ENCODE data around the gene FGF14. TPM values are rescaled to one million over a fixed set of nuclear protein-coding genes. Genes with fewer than 3 reads are reported as not detected.
A peak's percentile ranks its signal among the peaks of the same experiment; 100 is the strongest.
"Not testable (repeated sequence)": the region's sequence is repeated elsewhere in the genome, so short reads cannot be mapped to it uniquely, and the experiment has no call there.

FGF14 gene
- total RNA-seq, 1 donor from 2014 or later, result 0.22 TPM

GRCh38 chr13:102018716-102019115 is 383.1 kb downstream of the FGF14 start:
- DNase-seq (ENCODE audit: low spot score), result no peak
- no peak overlapping the region for H3K27ac Mint-ChIP-seq (ENCODE audit: unreplicated experiment)

GRCh38 chr13:102017248-102017647 is 384.6 kb downstream of the FGF14 start:
- Mint-ChIP-seq H3K9me3 (ENCODE audit: low read depth) (peaks cover 29% of the 10 kb centered on the region), H3K4me3 (ENCODE audit: unreplicated experiment) (no peak overlapping the region), H3K4me1 (ENCODE audit: low read depth) (no peaks in the 10 kb centered on the region), H3K27ac (ENCODE audit: unreplicated experiment) (no peak overlapping the region), H3K36me3 (ENCODE audit: low read depth) (no peaks in the 10 kb centered on the region), H3K27me3 (ENCODE audit: low read depth) (peaks cover 11% of the 10 kb centered on the region)
- no peak for DNase-seq (ENCODE audit: low spot score)
- no peak for TF ChIP-seq CTCF (IDR thresholded peaks at IDR 0.05)

More at GRCh38 chr13:102018716-102019115, 383.1 kb downstream of the FGF14 start:
- peaks cover 29% of the 10 kb centered on the region for H3K9me3 Mint-ChIP-seq (ENCODE audit: low read depth)
- no peak overlapping the region for H3K4me3 Mint-ChIP-seq (ENCODE audit: unreplicated experiment)
- H3K27me3 Mint-ChIP-seq (ENCODE audit: low read depth), result peaks cover 10% of the 10 kb centered on the region
- no peak for TF ChIP-seq CTCF (IDR thresholded peaks at IDR 0.05)
- no peaks in the 10 kb centered on the region for H3K4me1 Mint-ChIP-seq (ENCODE audit: low read depth)
- no peaks in the 10 kb centered on the region for H3K36me3 Mint-ChIP-seq (ENCODE audit: low read depth)

GRCh38 chr13:102012299-102013293 is 389.3 kb downstream of the FGF14 start:
- no peaks in the 10 kb centered on the region for H3K36me3 Mint-ChIP-seq (ENCODE audit: low read depth)
- peaks cover 11% of the 10 kb centered on the region for H3K9me3 Mint-ChIP-seq (ENCODE audit: low read depth)
- H3K4me1 Mint-ChIP-seq (ENCODE audit: low read depth), result no peaks in the 10 kb centered on the region
- TF ChIP-seq CTCF (IDR thresholded peaks at IDR 0.05), result no peak
- no peak for DNase-seq (ENCODE audit: low spot score)
- peaks cover 26% of the 10 kb centered on the region for H3K27me3 Mint-ChIP-seq (ENCODE audit: low read depth)
- H3K27ac Mint-ChIP-seq (ENCODE audit: unreplicated experiment), result no peak overlapping the region
- no peak overlapping the region for H3K4me3 Mint-ChIP-seq (ENCODE audit: unreplicated experiment)

- H3K36me3 Mint-ChIP-seq (ENCODE audit: low read depth); H3K27ac Mint-ChIP-seq (ENCODE audit: unreplicated experiment); DNase-seq (ENCODE audit: low spot score); H3K9me3 Mint-ChIP-seq (ENCODE audit: low read depth); H3K4me3 Mint-ChIP-seq (ENCODE audit: unreplicated experiment); H3K4me1 Mint-ChIP-seq (ENCODE audit: low read depth): not testable (repeated sequence)
- H3K27me3 Mint-ChIP-seq (ENCODE audit: low read depth), result peaks cover 28% of the 10 kb centered on the region
These were observed 390.4 kb downstream of the FGF14 start for GRCh38 chr13:102011455-102011854.

- H3K27ac Mint-ChIP-seq (ENCODE audit: unreplicated experiment), result peak overlapping the region; percentile 39
These were observed 397.8 kb downstream of the FGF14 start for GRCh38 chr13:102003848-102004570.

More at GRCh38 chr13:102003848-102004570, 397.8 kb downstream of the FGF14 start:
- no peak overlapping the region for H3K4me3 Mint-ChIP-seq (ENCODE audit: unreplicated experiment)
- H3K9me3 Mint-ChIP-seq (ENCODE audit: low read depth), result no peaks in the 10 kb centered on the region
- no peak for TF ChIP-seq CTCF (IDR thresholded peaks at IDR 0.05)
- peaks cover 11% of the 10 kb centered on the region for H3K27me3 Mint-ChIP-seq (ENCODE audit: low read depth)
- no peak for DNase-seq (ENCODE audit: low spot score)
- no peaks in the 10 kb centered on the region for H3K36me3 Mint-ChIP-seq (ENCODE audit: low read depth)
- peaks cover 16% of the 10 kb centered on the region for H3K4me1 Mint-ChIP-seq (ENCODE audit: low read depth)

Measured in chondrocyte (in vitro differentiated cells).